IPS DF 19.7 (cell line): ENCODE measurements around the gene SMOC2.
"Not testable (repeated sequence)": the region's sequence is repeated elsewhere in the genome, so short reads cannot be mapped to it uniquely, and the experiment has no call there.

Source experiments
- DNase-seq: peaks from one replicate; pipeline ENCODE4 v3.0.0-alpha.2; 2013; ENCODE audit warnings: low read depth, low spot score

The SMOC2 gene

GRCh38 chr6:168573276-168573835 lies 132.4 kb downstream of the SMOC2 start:
- not testable (repeated sequence) for DNase-seq

- no peak for DNase-seq
Measured at GRCh38 chr6:168574075-168574698, 133.2 kb downstream of the SMOC2 start.

- DNase-seq = no peak
Measured at GRCh38 chr6:168574699-168575195, 133.8 kb downstream of the SMOC2 start.

GRCh38 chr6:168575346-168576098 lies 134.5 kb downstream of the SMOC2 start:
- DNase-seq = no peak

GRCh38 chr6:168576388-168576787 lies 135.4 kb downstream of the SMOC2 start:
- DNase-seq = no peak

- DNase-seq = no peak
Measured at GRCh38 chr6:168577496-168577895, 136.5 kb downstream of the SMOC2 start.

GRCh38 chr6:168578036-168578435 lies 137.1 kb downstream of the SMOC2 start:
- DNase-seq = no peak

- DNase-seq = no peak
Measured at GRCh38 chr6:168581236-168581635, 140.3 kb downstream of the SMOC2 start.

GRCh38 chr6:168581706-168582105 lies 140.7 kb downstream of the SMOC2 start:
- no peak for DNase-seq

- DNase-seq = no peak
Measured at GRCh38 chr6:168582571-168582981, 141.6 kb downstream of the SMOC2 start.

- DNase-seq = no peak
Measured at GRCh38 chr6:168583126-168583525, 142.1 kb downstream of the SMOC2 start.

GRCh38 chr6:168583821-168584220 lies 142.8 kb downstream of the SMOC2 start:
- DNase-seq = no peak

GRCh38 chr6:168584249-168584648 lies 143.3 kb downstream of the SMOC2 start:
- no peak for DNase-seq

- no peak for DNase-seq
Measured at GRCh38 chr6:168584671-168585070, 143.7 kb downstream of the SMOC2 start.

GRCh38 chr6:168585441-168585840 lies 144.5 kb downstream of the SMOC2 start:
- DNase-seq = no peak

GRCh38 chr6:168589275-168589674 lies 148.3 kb downstream of the SMOC2 start:
- no peak for DNase-seq

GRCh38 chr6:168590406-168590805 lies 149.4 kb downstream of the SMOC2 start:
- no peak for DNase-seq

- DNase-seq = no peak
Measured at GRCh38 chr6:168596344-168596743, 155.4 kb downstream of the SMOC2 start.

GRCh38 chr6:168597471-168597875 lies 156.5 kb downstream of the SMOC2 start:
- DNase-seq = no peak

GRCh38 chr6:168598251-168599117 lies 157.5 kb downstream of the SMOC2 start:
- no peak for DNase-seq

GRCh38 chr6:168599118-168599494 lies 158.1 kb downstream of the SMOC2 start:
- no peak for DNase-seq
